Measurements from ENCODE around the gene GANC. TPM values are rescaled to one million over a fixed set of nuclear protein-coding genes. Genes with fewer than 3 reads are reported as not detected.

The GANC gene
- total RNA-seq, 1 donor from 2014 or later, result 12.5 TPM

DNA sequence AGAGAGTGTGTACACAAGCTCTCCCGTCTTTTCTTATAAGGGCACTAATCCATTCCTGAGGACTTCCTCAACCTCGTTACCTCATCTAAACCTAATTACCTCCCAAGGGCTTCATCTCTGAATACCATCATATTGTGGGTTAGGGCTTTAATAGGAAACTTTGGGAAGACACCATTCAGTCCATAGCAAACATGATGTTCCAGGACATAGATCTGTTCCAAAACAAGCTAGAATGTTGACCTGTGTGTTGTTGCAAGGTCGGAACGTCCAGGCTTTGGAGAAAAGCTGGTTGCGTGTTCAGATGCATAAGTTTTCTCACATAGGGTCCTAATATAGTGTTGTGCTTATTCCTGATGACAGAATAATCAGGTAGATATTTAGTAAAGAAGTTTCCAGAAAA, 9.9 kb downstream of the GANC start:
- Histone ChIP-seq H2AFZ (ENCODE audit: low read depth, low read length) (no peak overlapping the region), H3K9ac (ENCODE audit: low read length) (no peak overlapping the region), H3K79me2 (ENCODE audit: insufficient read depth, low read length) (no peaks in the 10 kb centered on the region), H3K4me3 (ENCODE audit: insufficient read depth, low read depth, low read length) (no peak overlapping the region), H3K9me3 (ENCODE audit: insufficient read depth, low read depth, low read length) (no peaks in the 10 kb centered on the region), H3K36me3 (ENCODE audit: insufficient read depth, low read length) (no peaks in the 10 kb centered on the region), H4K20me1 (ENCODE audit: insufficient read depth, low read length) (no peaks in the 10 kb centered on the region), H3K27me3 (ENCODE audit: insufficient read depth, low read length) (no peaks in the 10 kb centered on the region), H3K27ac (ENCODE audit: low read depth, low read length) (no peak overlapping the region), H3K4me1 (ENCODE audit: insufficient read depth, low read length) (no peaks in the 10 kb centered on the region), H3K4me2 (ENCODE audit: low read length) (no peak overlapping the region)
- no peak overlapping the region for H3K4me3 Mint-ChIP-seq (ENCODE audit: unreplicated experiment)
- peaks cover 2% of the 10 kb centered on the region for H3K36me3 Mint-ChIP-seq (ENCODE audit: low read depth, unreplicated experiment)
- H3K27ac Mint-ChIP-seq (ENCODE audit: unreplicated experiment), result no peak overlapping the region
- H3K4me1 Mint-ChIP-seq (ENCODE audit: low read depth, unreplicated experiment), result no peaks in the 10 kb centered on the region
- FAIRE-seq (no peak), DNase-seq (ENCODE audit: low read depth) (no peak)
- H3K27me3 Mint-ChIP-seq (ENCODE audit: low read depth, unreplicated experiment), result no peaks in the 10 kb centered on the region
- H3K9me3 Mint-ChIP-seq (ENCODE audit: unreplicated experiment), result no peaks in the 10 kb centered on the region
- TF ChIP-seq EZH2 (IDR thresholded peaks at IDR 0.05; ENCODE audit: insufficient read depth, low read length), result no peak
- TF ChIP-seq, protein P1, sequence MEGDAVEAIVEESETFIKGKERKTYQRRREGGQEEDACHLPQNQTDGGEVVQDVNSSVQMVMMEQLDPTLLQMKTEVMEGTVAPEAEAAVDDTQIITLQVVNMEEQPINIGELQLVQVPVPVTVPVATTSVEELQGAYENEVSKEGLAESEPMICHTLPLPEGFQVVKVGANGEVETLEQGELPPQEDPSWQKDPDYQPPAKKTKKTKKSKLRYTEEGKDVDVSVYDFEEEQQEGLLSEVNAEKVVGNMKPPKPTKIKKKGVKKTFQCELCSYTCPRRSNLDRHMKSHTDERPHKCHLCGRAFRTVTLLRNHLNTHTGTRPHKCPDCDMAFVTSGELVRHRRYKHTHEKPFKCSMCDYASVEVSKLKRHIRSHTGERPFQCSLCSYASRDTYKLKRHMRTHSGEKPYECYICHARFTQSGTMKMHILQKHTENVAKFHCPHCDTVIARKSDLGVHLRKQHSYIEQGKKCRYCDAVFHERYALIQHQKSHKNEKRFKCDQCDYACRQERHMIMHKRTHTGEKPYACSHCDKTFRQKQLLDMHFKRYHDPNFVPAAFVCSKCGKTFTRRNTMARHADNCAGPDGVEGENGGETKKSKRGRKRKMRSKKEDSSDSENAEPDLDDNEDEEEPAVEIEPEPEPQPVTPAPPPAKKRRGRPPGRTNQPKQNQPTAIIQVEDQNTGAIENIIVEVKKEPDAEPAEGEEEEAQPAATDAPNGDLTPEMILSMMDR (IDR thresholded peaks at IDR 0.05; ENCODE audit: insufficient read depth, low read depth, low read length), result no peak

DNA sequence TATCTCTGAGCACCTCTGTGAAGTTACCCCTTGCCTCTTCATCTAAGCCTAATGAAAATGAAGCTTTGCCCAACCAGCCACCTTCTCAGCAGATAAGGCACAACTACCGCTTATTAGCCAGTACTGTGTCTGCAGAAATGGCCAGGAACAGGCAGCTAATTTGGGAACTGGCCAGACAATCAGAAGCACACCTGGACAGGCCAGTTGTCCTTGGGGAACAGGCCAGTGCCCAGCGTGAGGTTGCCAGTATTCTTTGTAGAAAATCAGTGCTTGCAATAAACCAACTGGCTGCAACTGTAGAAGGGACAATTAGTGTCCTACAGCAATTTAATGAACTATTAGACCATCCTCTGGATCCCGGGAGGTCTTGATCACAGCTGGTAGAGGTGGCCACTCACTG, 10.7 kb downstream of the GANC start:
- no peaks in the 10 kb centered on the region for H3K9me3 ChIP-seq (ENCODE audit: insufficient read depth, low read depth, low read length)
- no peaks in the 10 kb centered on the region for H4K20me1 ChIP-seq (ENCODE audit: insufficient read depth, low read length)
- H3K4me3 ChIP-seq (ENCODE audit: insufficient read depth, low read depth, low read length), result no peak overlapping the region
- H3K79me2 ChIP-seq (ENCODE audit: insufficient read depth, low read length), result no peaks in the 10 kb centered on the region
- no peak overlapping the region for H3K4me3 Mint-ChIP-seq (ENCODE audit: unreplicated experiment)
- H3K4me1 Mint-ChIP-seq (ENCODE audit: low read depth, unreplicated experiment), result no peaks in the 10 kb centered on the region
- H3K27ac Mint-ChIP-seq (ENCODE audit: unreplicated experiment), result no peak overlapping the region
- H3K27me3 Mint-ChIP-seq (ENCODE audit: low read depth, unreplicated experiment), result no peaks in the 10 kb centered on the region
- H3K4me2 ChIP-seq (ENCODE audit: low read length), result no peak overlapping the region
- no peaks in the 10 kb centered on the region for H3K9me3 Mint-ChIP-seq (ENCODE audit: unreplicated experiment)
- H3K9ac ChIP-seq (ENCODE audit: low read length), result no peak overlapping the region
- no peak for DNase-seq (ENCODE audit: low read depth)
- no peak for FAIRE-seq
- H3K4me1 ChIP-seq (ENCODE audit: insufficient read depth, low read length), result no peaks in the 10 kb centered on the region
- no peaks in the 10 kb centered on the region for H3K36me3 ChIP-seq (ENCODE audit: insufficient read depth, low read length)
- no peak for TF ChIP-seq EZH2 (IDR thresholded peaks at IDR 0.05; ENCODE audit: insufficient read depth, low read length)
- TF ChIP-seq, protein P1 (IDR thresholded peaks at IDR 0.05; ENCODE audit: insufficient read depth, low read depth, low read length), result no peak
- H3K27ac ChIP-seq (ENCODE audit: low read depth, low read length), result no peak overlapping the region
- peaks cover 2% of the 10 kb centered on the region for H3K36me3 Mint-ChIP-seq (ENCODE audit: low read depth, unreplicated experiment)
- no peak overlapping the region for H2AFZ ChIP-seq (ENCODE audit: low read depth, low read length)
- no peaks in the 10 kb centered on the region for H3K27me3 ChIP-seq (ENCODE audit: insufficient read depth, low read length)

- H3K27ac ChIP-seq (ENCODE audit: low read depth, low read length), result no peak overlapping the region
- Mint-ChIP-seq H3K4me1 (ENCODE audit: low read depth, unreplicated experiment) (no peaks in the 10 kb centered on the region), H3K9me3 (ENCODE audit: unreplicated experiment) (no peaks in the 10 kb centered on the region)
Observed at GRCh38 chr15:42284551-42284950, 11.6 kb downstream of the GANC start.

More at GRCh38 chr15:42284551-42284950, 11.6 kb downstream of the GANC start:
- Mint-ChIP-seq H3K27me3 (ENCODE audit: low read depth, unreplicated experiment) (no peaks in the 10 kb centered on the region), H3K27ac (ENCODE audit: unreplicated experiment) (no peak overlapping the region), H3K36me3 (ENCODE audit: low read depth, unreplicated experiment) (peaks cover 2% of the 10 kb centered on the region), H3K4me3 (ENCODE audit: unreplicated experiment) (no peak overlapping the region)
- Histone ChIP-seq H2AFZ (ENCODE audit: low read depth, low read length) (no peak overlapping the region), H4K20me1 (ENCODE audit: insufficient read depth, low read length) (no peaks in the 10 kb centered on the region), H3K9ac (ENCODE audit: low read length) (no peak overlapping the region), H3K79me2 (ENCODE audit: insufficient read depth, low read length) (no peaks in the 10 kb centered on the region), H3K27me3 (ENCODE audit: insufficient read depth, low read length) (no peaks in the 10 kb centered on the region), H3K9me3 (ENCODE audit: insufficient read depth, low read depth, low read length) (no peaks in the 10 kb centered on the region), H3K36me3 (ENCODE audit: insufficient read depth, low read length) (no peaks in the 10 kb centered on the region), H3K4me1 (ENCODE audit: insufficient read depth, low read length) (no peaks in the 10 kb centered on the region), H3K4me3 (ENCODE audit: insufficient read depth, low read depth, low read length) (no peak overlapping the region), H3K4me2 (ENCODE audit: low read length) (no peak overlapping the region)
- DNase-seq (ENCODE audit: low read depth), result no peak
- no peak for TF ChIP-seq EZH2 (IDR thresholded peaks at IDR 0.05; ENCODE audit: insufficient read depth, low read length)
- TF ChIP-seq, protein P1 (IDR thresholded peaks at IDR 0.05; ENCODE audit: insufficient read depth, low read depth, low read length), result no peak
- no peak for FAIRE-seq
